Left renal cortex interstitium (tissue), 4 donors: ENCODE measurements around the gene LILRB4. TPM values are rescaled to one million over a fixed set of nuclear protein-coding genes. Genes with fewer than 3 reads are reported as not detected.
"Not testable (repeated sequence)": the region's sequence is repeated elsewhere in the genome, so short reads cannot be mapped to it uniquely, and the experiment has no call there.

Source experiments
- DNase-seq, 4 donors: peaks; one replicate each; pipeline ENCODE4 v3.0.0-alpha.2; 2013; ENCODE audit warnings: low read depth in 4 of 4, low spot score in 2 of 4, missing footprints in 1 of 4
- polyA plus RNA-seq, 4 donors: library from polyadenylated mRNA; unstranded; fragments of 120-200 nt; gene quantifications; one replicate each; pipeline ENCODE4 v1.2.1, GENCODE V29; 2013; ENCODE audit not compliant: insufficient read length in 4 of 4

LILRB4 gene
- 1 to 10 TPM in 2 of 4 donors, under 1 TPM in 2; 0.54 to 1.3 (median 0.97) TPM for polyA plus RNA-seq

GRCh38 chr19:54662730-54663129, at the start of gene LILRB4:
Gene LILRB4 (plus strand): TSS chr19:54662985. CDS start chr19:54663034, 49 bp downstream.
- no peak for DNase-seq

GRCh38 chr19:54614726-54615125, 48.1 kb upstream of the LILRB4 start:
- DNase-seq: no peak

- no peak for DNase-seq
These were observed 46.7 kb upstream of the LILRB4 start for GRCh38 chr19:54616057-54616456.

GRCh38 chr19:54616821-54617560, 45.8 kb upstream of the LILRB4 start:
- no peak for DNase-seq

GRCh38 chr19:54620464-54620863, 42.3 kb upstream of the LILRB4 start:
- DNase-seq: no peak

GRCh38 chr19:54622431-54622830, 40.4 kb upstream of the LILRB4 start:
- no peak for DNase-seq

GRCh38 chr19:54624234-54624633, 38.6 kb upstream of the LILRB4 start:
- not testable (repeated sequence) for DNase-seq

- not testable (repeated sequence) for DNase-seq
These were observed 37.7 kb upstream of the LILRB4 start for GRCh38 chr19:54624934-54625730.

- DNase-seq: no peak
These were observed 36.0 kb upstream of the LILRB4 start for GRCh38 chr19:54626757-54627156.

- DNase-seq: not testable (repeated sequence)
These were observed 34.9 kb upstream of the LILRB4 start for GRCh38 chr19:54627912-54628311.

- DNase-seq: not testable (repeated sequence)
These were observed 32.5 kb upstream of the LILRB4 start, which contains the start of gene LILRB1 for GRCh38 chr19:54630262-54630661. Gene LILRB1 (plus strand): TSS chr19:54630484. CDS start chr19:54631074, 590 bp downstream.

GRCh38 chr19:54630782-54631181, 32.0 kb upstream of the LILRB4 start:
- DNase-seq: no peak

GRCh38 chr19:54631489-54632337, 31.1 kb upstream of the LILRB4 start:
- DNase-seq: not testable (repeated sequence)

- not testable (repeated sequence) for DNase-seq
These were observed 30.3 kb upstream of the LILRB4 start for GRCh38 chr19:54632517-54632916.

GRCh38 chr19:54633401-54633800, 29.4 kb upstream of the LILRB4 start:
- DNase-seq: no peak

- not testable (repeated sequence) for DNase-seq
These were observed 26.7 kb upstream of the LILRB4 start for GRCh38 chr19:54636081-54636480.

- no peak for DNase-seq
These were observed 24.1 kb upstream of the LILRB4 start for GRCh38 chr19:54638683-54639082.

GRCh38 chr19:54642953-54643352, 19.8 kb upstream of the LILRB4 start:
- not testable (repeated sequence) for DNase-seq

GRCh38 chr19:54643583-54643982, 19.2 kb upstream of the LILRB4 start:
- not testable (repeated sequence) for DNase-seq

GRCh38 chr19:54644056-54644455, 18.7 kb upstream of the LILRB4 start:
- DNase-seq: no peak
